Breast epithelium (tissue), 4 donors: ENCODE data around the gene MEG3. TPM values are rescaled to one million over a fixed set of nuclear protein-coding genes. Genes with fewer than 3 reads are reported as not detected.

Experiments
- DNase-seq, 2 donors: peaks; one replicate each; pipeline ENCODE4 v3.0.0-alpha.2; 2019; ENCODE audit warnings: low spot score in 2 of 2
- H3K27ac ChIP-seq, 2 donors: fragments of 200-600 bp; sonication (generic) in 1 of 2; one replicate each; pipeline ENCODE4 v1.5.1; 2016 to 2019; ENCODE audit warnings: mild to moderate bottlenecking in 1 of 2
- H3K27me3 ChIP-seq, 2 donors: fragments of 200-600 bp; sonication (generic) in 1 of 2; one replicate each; pipeline versions ENCODE4 v1.5.1 to v1.6.0; 2017 to 2019; ENCODE audit warnings: control low read depth in 1 of 2, mild to moderate bottlenecking in 1 of 2
- H3K36me3 ChIP-seq: fragments of 200-600 bp; one replicate; pipeline ENCODE4 v1.5.1; 2019
- H3K4me1 ChIP-seq, 2 donors: fragments of 200-600 bp; sonication (generic); one replicate each; pipeline ENCODE4 v1.5.1; 2016 to 2019; ENCODE audit warnings: control low read depth in 1 of 2
- H3K4me3 ChIP-seq, 3 donors: fragments of 200-600 bp; sonication (generic); 1 replicate in 2 of 3; 2 replicates in 1 of 3; pipeline ENCODE4 v1.5.1; 2016 to 2019; ENCODE audit warnings: mild to moderate bottlenecking in 3 of 3, moderate library complexity in 2 of 3
- H3K9me3 ChIP-seq, 2 donors: fragments of 200-600 bp; sonication (generic) in 1 of 2; one replicate each; pipeline ENCODE4 v1.5.1; 2016 to 2019; ENCODE audit warnings: control low read depth in 1 of 2
- CTCF ChIP-seq, 3 donors: fragments of 450-650 bp; IDR thresholded peaks; one replicate each; pipeline ENCODE4 v1.5.1; 2016 to 2017; ENCODE audit warnings: antibody characterized with exemption in 3 of 3, mild to moderate bottlenecking in 3 of 3, moderate library complexity in 3 of 3
- POLR2A ChIP-seq: fragments of 450-650 bp; IDR thresholded peaks from one replicate; pipeline ENCODE4 v1.6.1; 2016; ENCODE audit warnings: antibody characterized with exemption, mild to moderate bottlenecking, moderate library complexity
- POLR2AphosphoS5 ChIP-seq, 3 donors: sonication (generic); formaldehyde crosslinking; IDR thresholded peaks; one replicate each; pipeline ENCODE4 v1.6.1; 2017; ENCODE audit warnings: antibody characterized with exemption in 3 of 3
- intact Hi-C: fragments of 100-400 bp; cut with DNase I; formaldehyde crosslinking; loops from one replicate; pipeline ENCODE4 v1.15.1; 2023; ENCODE audit warnings: low total_unique reads
- total RNA-seq, 3 donors: library from RNA; depleted of rRNA; stranded (reverse); fragments of >200 nt; gene quantifications; one replicate each; pipeline ENCODE4 v1.1.0, GENCODE V29; 2016

The MEG3 gene
- total RNA-seq, 3 donors from 2014 or later: 45.2 to 68.8 (median 49.8) TPM

GRCh38 chr14:100860556-100861187, 34.8 kb downstream of the MEG3 start:
- H3K27ac ChIP-seq: no peak overlapping the region
- H3K9me3 ChIP-seq: no peaks in the 10 kb centered on the region
- no peak overlapping the region for H3K4me3 ChIP-seq
- no peaks in the 10 kb centered on the region for H3K4me1 ChIP-seq
- DNase-seq: no peak
- intact Hi-C loops: no loop called here
- TF ChIP-seq POLR2AphosphoS5 (IDR thresholded peaks at IDR 0.05): no peak
- TF ChIP-seq CTCF (IDR thresholded peaks at IDR 0.05): no peak
- no peak for TF ChIP-seq POLR2A
- no peaks in the 10 kb centered on the region for H3K36me3 ChIP-seq
- no peaks in the 10 kb centered on the region for H3K27me3 ChIP-seq

GRCh38 chr14:100861188-100861936, 35.4 kb downstream of the MEG3 start:
- Histone ChIP-seq H3K4me3 (no peak overlapping the region), H3K27ac (no peak overlapping the region), H3K27me3 (no peaks in the 10 kb centered on the region), H3K36me3 (no peaks in the 10 kb centered on the region), H3K9me3 (no peaks in the 10 kb centered on the region), H3K4me1 (no peaks in the 10 kb centered on the region)
- intact Hi-C loops: no loop called here
- no peak for DNase-seq
- TF ChIP-seq POLR2AphosphoS5 (IDR thresholded peaks at IDR 0.05): no peak
- TF ChIP-seq POLR2A: no peak
- no peak for TF ChIP-seq CTCF (IDR thresholded peaks at IDR 0.05)

- Histone ChIP-seq H3K27ac (no peak overlapping the region), H3K36me3 (no peaks in the 10 kb centered on the region), H3K9me3 (no peaks in the 10 kb centered on the region), H3K4me1 (no peaks in the 10 kb centered on the region), H3K27me3 (no peaks in the 10 kb centered on the region), H3K4me3 (no peak overlapping the region)
- intact Hi-C loops: no loop called here
- no peak for DNase-seq
- TF ChIP-seq CTCF (IDR thresholded peaks at IDR 0.05) (no peak), POLR2A (no peak), POLR2AphosphoS5 (IDR thresholded peaks at IDR 0.05) (no peak)
These were observed 36.0 kb downstream of the MEG3 start for GRCh38 chr14:100861937-100862247.

GRCh38 chr14:100862277-100862676, 36.4 kb downstream of the MEG3 start:
- TF ChIP-seq POLR2A: no peak
- no peak for TF ChIP-seq CTCF (IDR thresholded peaks at IDR 0.05)
- TF ChIP-seq POLR2AphosphoS5 (IDR thresholded peaks at IDR 0.05): no peak
- Histone ChIP-seq H3K36me3 (no peaks in the 10 kb centered on the region), H3K9me3 (no peaks in the 10 kb centered on the region), H3K4me1 (no peaks in the 10 kb centered on the region), H3K27ac (no peak overlapping the region), H3K27me3 (no peaks in the 10 kb centered on the region), H3K4me3 (no peak overlapping the region)
- intact Hi-C loops: no loop called here
- DNase-seq: no peak

- H3K9me3 ChIP-seq: no peaks in the 10 kb centered on the region
- no peaks in the 10 kb centered on the region for H3K36me3 ChIP-seq
- TF ChIP-seq POLR2A: no peak
- no peak for TF ChIP-seq POLR2AphosphoS5 (IDR thresholded peaks at IDR 0.05)
- no peak for TF ChIP-seq CTCF (IDR thresholded peaks at IDR 0.05)
- H3K4me1 ChIP-seq: no peaks in the 10 kb centered on the region
- DNase-seq: no peak
- H3K27me3 ChIP-seq: no peaks in the 10 kb centered on the region
- no peak overlapping the region for H3K27ac ChIP-seq
- intact Hi-C loops: no loop called here
- H3K4me3 ChIP-seq: no peak overlapping the region
These were observed 36.9 kb downstream of the MEG3 start for GRCh38 chr14:100862793-100863192.
